Activated gamma-delta T cell treated with Interleukin-2 at 50 U/mL for 16 hours (primary cell): Measurements from ENCODE around the gene SEL1L2.

Experiments
- DNase-seq: peaks from one replicate; pipeline ENCODE4 v3.0.0-alpha.2; 2020

The SEL1L2 gene

GRCh38 chr20:13809855-13810254 lies 180.6 kb downstream of the SEL1L2 start:
- DNase-seq = no peak

DNA sequence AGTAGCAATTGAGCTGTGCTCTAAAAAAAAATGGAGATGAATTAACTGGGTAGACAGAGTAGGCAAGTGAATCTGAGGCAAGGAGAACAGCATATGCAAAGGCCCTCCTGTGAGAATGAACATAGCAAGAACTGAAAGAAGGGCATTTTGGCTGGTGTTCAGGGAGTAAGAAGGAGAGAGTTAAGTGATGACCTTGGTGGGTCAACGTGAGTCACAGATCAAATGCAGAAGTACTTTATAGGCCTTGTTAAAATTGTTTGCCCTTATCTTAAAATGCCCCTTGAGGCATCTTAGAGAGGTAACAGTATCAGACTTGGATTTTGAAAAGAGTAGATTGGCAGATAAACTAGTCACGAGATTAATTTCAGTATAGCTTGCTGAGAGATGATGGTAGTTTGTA lies 181.0 kb downstream of the SEL1L2 start:
- no peak for DNase-seq

DNA sequence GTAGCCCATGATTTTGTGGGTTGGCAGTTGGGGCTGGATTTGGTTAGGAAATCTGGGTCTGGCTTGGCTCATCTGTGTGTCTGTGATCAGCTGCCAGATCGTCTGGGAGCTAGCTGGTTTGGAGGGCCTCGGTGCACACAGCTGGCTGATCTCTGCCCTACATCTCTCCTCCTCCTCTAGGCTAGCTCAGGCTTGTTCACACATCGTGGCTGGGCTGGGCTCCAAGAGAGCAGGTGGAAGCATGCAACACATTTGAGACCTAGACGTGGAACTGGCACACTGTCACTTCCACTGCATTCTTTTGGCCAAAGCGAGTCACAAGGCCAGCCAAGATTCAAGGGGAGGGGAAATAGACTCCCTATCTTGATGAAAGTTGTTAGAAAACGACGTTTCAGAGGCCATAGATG lies 189.7 kb downstream of the SEL1L2 start:
- DNase-seq = no peak

DNA sequence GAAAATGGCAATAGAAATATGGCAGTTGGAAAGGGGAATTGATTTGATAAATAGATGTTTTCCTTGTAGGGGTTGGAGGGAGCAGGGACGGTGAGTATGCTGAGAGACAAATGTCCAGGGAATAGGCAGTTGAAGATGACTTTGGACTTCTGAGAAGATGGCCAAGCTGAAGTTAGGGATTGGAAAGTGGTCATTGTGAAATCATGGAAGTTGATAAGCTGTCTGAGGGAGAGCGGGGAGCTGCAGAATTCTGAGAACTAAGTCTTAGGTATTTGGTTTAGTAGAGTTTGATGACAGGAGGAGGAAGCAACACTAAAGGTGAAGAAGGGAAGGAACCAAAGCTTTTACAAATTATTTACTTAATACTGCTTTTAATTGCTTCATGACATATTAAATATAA lies 190.4 kb downstream of the SEL1L2 start:
- DNase-seq = no peak
